Ovary (tissue), 9 donors: ENCODE data around the gene FLNB. TPM values are rescaled to one million over a fixed set of nuclear protein-coding genes. Genes with fewer than 3 reads are reported as not detected.
"Not testable (repeated sequence)": the region's sequence is repeated elsewhere in the genome, so short reads cannot be mapped to it uniquely, and the experiment has no call there.

Source experiments
- DNase-seq, 5 donors: peaks; one replicate each; pipeline ENCODE4 v3.0.0-alpha.2; 2019 to 2020
- H3K27ac ChIP-seq, 2 donors: fragments of 200-600 bp; one replicate each; pipeline versions ENCODE4 v1.5.1 to v1.8.0; 2019 to 2022
- H3K27me3 ChIP-seq: fragments of 200-600 bp; one replicate; pipeline ENCODE4 v1.8.0; 2022
- H3K36me3 ChIP-seq: fragments of 200-600 bp; sonication (generic); one replicate; pipeline ENCODE4 v1.5.1; 2019
- H3K4me1 ChIP-seq: one replicate; pipeline ENCODE4 v1.8.1; 2013; ENCODE audit warnings: mild to moderate bottlenecking, moderate library complexity; ENCODE audit not compliant: insufficient read depth
- H3K4me3 ChIP-seq: fragments of 200-600 bp; sonication (generic); one replicate; pipeline ENCODE4 v1.5.1; 2017
- H3K9me3 ChIP-seq, 2 donors: fragments of 200-600 bp in 1 of 2; sonication (generic) in 1 of 2; one replicate each; pipeline versions ENCODE4 v1.5.1 to v1.8.1; 2013 to 2019; ENCODE audit warnings: mild to moderate bottlenecking in 1 of 2, moderate library complexity in 1 of 2
- EP300 ChIP-seq: sonication (generic); formaldehyde crosslinking; IDR thresholded peaks from one replicate; pipeline ENCODE4 v1.6.1; 2017; ENCODE audit warnings: antibody characterized with exemption
- POLR2A ChIP-seq: fragments of 450-650 bp; IDR thresholded peaks from one replicate; pipeline ENCODE4 v1.6.1; 2017; ENCODE audit warnings: antibody characterized with exemption, mild to moderate bottlenecking, moderate library complexity
- WGBS, 3 donors: extraction: QIAGEN DNeasy Blood & Tissue Kit in 1 of 3; methylation state at CpG; one replicate each; pipeline versions ENCODE4 v1.1.5 to v1.1.7; 2013 to 2017; 5-methylcytosine and 5-hydroxymethylcytosine counted together
- intact Hi-C, 4 donors: fragments of 100-400 bp; cut with DNase I; formaldehyde crosslinking; loops; one replicate each; pipeline versions ENCODE4 v1.11.0 to v1.15.1; 2022 to 2023
- polyA plus RNA-seq, 2 donors: library from polyadenylated mRNA; stranded (reverse); fragments of 200-250 nt in 1 of 2; fragments of 350-450 nt in 1 of 2; fragmentation: Illumina TruSeq in 1 of 2; extraction: RNeasy Lipid Tissue Mini Kit (QIAGEN cat#74804) in 1 of 2; gene quantifications; one replicate each; pipeline ENCODE4 v1.2.3, GENCODE V29; 2013 to 2014
- total RNA-seq, 7 donors: library from RNA; depleted of rRNA in 2 of 7; stranded (reverse); fragments of >200 nt in 2 of 7; fragmentation: NEBNext Ultra II Directional in 3 of 7; extraction: Animal tissue kit (Norgen Biotek cat#: 25700) in 3 of 7; gene quantifications; one replicate each; pipeline versions ENCODE4 v1.1.0 to v1.2.4, GENCODE V29; 2016 to 2023
- TF ChIP-seq, protein P1 (sequence below), 3 donors: fragments of 450-650 bp in 2 of 3; fragments of 200-600 bp in 1 of 3; IDR thresholded peaks; one replicate each; pipeline versions ENCODE4 v1.5.1 to v1.8.0; 2016 to 2022; ENCODE audit warnings: antibody characterized with exemption in 3 of 3, mild to moderate bottlenecking in 1 of 3
- donor health status: DM: no; HTN: no; CAD: no; lungs with moderate emphysema.
- donor health status: DM: no; HTN: no; CAD: no.
- donor health status: Bipolar disorder and iron deficiency.
- donor health status: DM: yes; HTN: yes; CAD: no.
- donor health status: DM: no; HTN: no; CAD: no.
- donor health status: DM: yes; HTN: yes; CAD: no.

FLNB gene
- total and polyA plus RNA-seq, 9 donors: 51.9 to 190 (median 126) TPM

DNA sequence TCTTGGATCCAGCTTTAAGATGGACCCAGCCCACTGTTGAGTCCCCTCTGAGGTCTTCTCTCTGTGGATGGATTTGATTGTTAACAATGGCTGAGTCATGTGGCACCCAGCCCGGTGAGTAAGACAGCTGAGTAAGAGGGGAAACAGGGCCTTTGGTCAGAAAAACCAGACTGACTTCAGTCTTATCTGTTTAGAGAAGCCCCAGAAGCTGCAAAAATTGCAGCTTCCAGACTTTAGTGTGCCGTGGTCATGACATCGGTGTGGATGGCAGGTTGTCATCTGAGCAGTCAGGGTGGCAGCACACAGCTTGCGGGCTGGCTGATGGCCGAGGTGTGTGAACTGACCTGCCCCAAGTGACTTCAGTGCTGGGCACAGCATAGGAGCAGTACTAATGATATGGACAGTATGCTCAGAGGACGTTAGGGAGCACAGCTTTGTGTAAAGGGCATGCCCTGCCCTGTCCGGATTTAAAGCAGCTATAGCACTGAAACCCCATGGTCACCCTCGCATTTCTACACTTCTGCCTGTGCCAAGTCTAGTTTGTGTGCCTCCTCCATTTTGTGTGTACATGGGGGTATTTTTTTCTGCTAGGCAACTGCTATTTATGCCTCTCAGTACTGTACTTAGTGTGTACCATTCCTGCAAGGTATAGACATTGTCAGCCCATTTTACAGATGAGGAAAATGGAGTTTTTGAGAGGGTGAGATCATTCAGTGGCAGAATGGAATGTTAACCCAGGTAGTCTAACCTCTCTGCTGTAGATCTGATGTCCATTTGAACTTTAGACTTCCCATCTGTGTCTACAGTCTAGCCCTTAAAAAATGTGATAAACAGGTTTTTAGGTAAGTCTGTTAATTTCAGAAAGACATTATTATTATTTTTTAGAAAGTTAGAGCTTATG is 44.4 kb downstream of the FLNB start:
- intact Hi-C loops: no loop called here
- WGBS, 3 donors: 21 to 47% (median 40%) methylated on average over 8 of the region's 8 CpGs
- H3K4me3 ChIP-seq: no peak overlapping the region

DNA sequence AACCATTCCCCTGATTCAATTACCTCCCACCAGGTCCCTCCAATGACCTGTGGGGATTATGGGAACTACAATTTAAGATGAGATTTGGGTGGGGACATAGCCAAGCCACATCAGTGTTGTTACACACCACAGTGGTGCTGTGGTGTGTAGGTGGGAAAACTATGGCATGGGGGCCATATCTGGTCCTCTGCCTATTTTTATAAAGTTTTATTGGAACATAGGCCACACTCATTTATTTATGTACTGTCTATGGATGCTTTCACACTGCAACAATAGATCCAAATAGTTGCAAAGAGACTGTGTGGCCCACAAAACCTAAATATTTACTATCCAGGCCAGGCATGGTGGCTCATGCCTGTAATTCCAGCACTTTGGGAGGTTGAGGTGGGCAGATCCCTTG is 46.4 kb downstream of the FLNB start:
- no peak overlapping the region for H3K4me3 ChIP-seq
- no peaks in the 10 kb centered on the region for H3K9me3 ChIP-seq
- H3K27ac ChIP-seq: no peak overlapping the region
- intact Hi-C loops: loop anchor here in 1 of 4 donors (5.0 kb wide), 1 partner anchor 42 kb away; no protein-coding TSS in a partner anchor
- no peaks in the 10 kb centered on the region for H3K27me3 ChIP-seq
- TF ChIP-seq EP300 (no peak), POLR2A (no peak)
- TF ChIP-seq, protein P1, sequence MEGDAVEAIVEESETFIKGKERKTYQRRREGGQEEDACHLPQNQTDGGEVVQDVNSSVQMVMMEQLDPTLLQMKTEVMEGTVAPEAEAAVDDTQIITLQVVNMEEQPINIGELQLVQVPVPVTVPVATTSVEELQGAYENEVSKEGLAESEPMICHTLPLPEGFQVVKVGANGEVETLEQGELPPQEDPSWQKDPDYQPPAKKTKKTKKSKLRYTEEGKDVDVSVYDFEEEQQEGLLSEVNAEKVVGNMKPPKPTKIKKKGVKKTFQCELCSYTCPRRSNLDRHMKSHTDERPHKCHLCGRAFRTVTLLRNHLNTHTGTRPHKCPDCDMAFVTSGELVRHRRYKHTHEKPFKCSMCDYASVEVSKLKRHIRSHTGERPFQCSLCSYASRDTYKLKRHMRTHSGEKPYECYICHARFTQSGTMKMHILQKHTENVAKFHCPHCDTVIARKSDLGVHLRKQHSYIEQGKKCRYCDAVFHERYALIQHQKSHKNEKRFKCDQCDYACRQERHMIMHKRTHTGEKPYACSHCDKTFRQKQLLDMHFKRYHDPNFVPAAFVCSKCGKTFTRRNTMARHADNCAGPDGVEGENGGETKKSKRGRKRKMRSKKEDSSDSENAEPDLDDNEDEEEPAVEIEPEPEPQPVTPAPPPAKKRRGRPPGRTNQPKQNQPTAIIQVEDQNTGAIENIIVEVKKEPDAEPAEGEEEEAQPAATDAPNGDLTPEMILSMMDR (IDR thresholded peaks at IDR 0.05): no peak
- no peaks in the 10 kb centered on the region for H3K36me3 ChIP-seq
- peaks cover 20% of the 10 kb centered on the region for H3K4me1 ChIP-seq
- no peak for DNase-seq

More for the DNA sequence above, 44.4 kb downstream of the FLNB start:
- Histone ChIP-seq H3K27ac (peak overlapping the region; percentile 34 to 82), H3K4me1 (peaks cover 13% of the 10 kb centered on the region), H3K9me3 (no peaks in the 10 kb centered on the region), H3K27me3 (no peaks in the 10 kb centered on the region), H3K36me3 (no peaks in the 10 kb centered on the region)
- peak; percentile 82 to 91 (median 85) for DNase-seq
- TF ChIP-seq, protein P1 (IDR thresholded peaks at IDR 0.05): no peak
- TF ChIP-seq POLR2A: no peak
- TF ChIP-seq EP300: no peak

DNA sequence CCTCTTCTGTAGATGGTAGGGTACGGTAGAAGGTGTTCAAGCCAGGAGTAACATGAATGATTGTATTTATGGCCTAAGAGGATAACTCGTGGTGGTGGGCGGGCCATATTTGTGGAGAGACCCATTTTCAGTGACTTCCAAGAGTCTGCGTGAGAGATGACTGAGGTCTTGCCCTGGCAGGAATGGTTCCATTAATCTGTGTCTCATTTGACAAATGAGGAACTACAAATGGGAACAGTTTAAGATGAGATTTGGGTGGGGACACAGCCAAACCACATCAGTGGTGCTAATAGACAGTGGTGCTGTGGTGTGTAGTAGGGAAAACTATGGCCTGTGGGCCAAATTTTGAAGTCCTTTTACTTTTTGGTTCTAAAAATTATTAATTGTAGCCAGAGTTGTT is 47.1 kb downstream of the FLNB start:
- no peak overlapping the region for H3K27ac ChIP-seq
- 90 to 95% (median 95%) methylated on average over 4 of the region's 4 CpGs for WGBS, 3 donors
- H3K4me3 ChIP-seq: no peak overlapping the region
- H3K36me3 ChIP-seq: no peaks in the 10 kb centered on the region
- intact Hi-C loops: loop anchor here in 1 of 4 donors (5.0 kb wide), 1 partner anchor 43 kb away; no protein-coding TSS in a partner anchor
- H3K27me3 ChIP-seq: no peaks in the 10 kb centered on the region
- H3K4me1 ChIP-seq: peaks cover 20% of the 10 kb centered on the region
- no peaks in the 10 kb centered on the region for H3K9me3 ChIP-seq
- TF ChIP-seq, protein P1 (IDR thresholded peaks at IDR 0.05): no peak
- TF ChIP-seq POLR2A (no peak), EP300 (no peak)
- DNase-seq: no peak

DNA sequence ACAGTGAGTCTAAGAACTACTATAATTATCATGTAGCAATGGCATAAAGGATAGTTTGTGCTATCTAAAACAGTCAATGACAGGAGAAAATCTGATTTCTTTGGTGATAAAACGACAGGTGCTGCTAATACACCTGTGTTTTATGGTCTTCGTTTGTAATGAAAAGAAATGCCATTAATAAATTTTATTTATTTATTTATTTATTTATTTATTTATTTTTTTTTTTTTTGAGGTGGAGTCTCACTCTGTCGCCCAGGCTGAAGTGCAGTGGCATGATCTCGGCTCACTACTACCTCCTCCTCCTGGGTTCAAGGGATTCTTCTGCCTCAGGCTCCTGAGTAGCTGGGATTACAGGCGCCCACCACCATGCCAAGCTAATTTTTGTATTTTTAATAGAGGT is 47.7 kb downstream of the FLNB start:
- intact Hi-C loops: loop anchor here in 1 of 4 donors (5.0 kb wide), 1 partner anchor 44 kb away; no protein-coding TSS in a partner anchor
- not testable (repeated sequence) for H3K36me3 ChIP-seq, H3K9me3 ChIP-seq, H3K27ac ChIP-seq, H3K4me3 ChIP-seq, H3K27me3 ChIP-seq, DNase-seq
- WGBS, 3 donors: 94 to 99% (median 97%) methylated on average over 5 of the region's 5 CpGs
- peaks cover 22% of the 10 kb centered on the region for H3K4me1 ChIP-seq
